Epithelial cell of esophagus (primary cell): ENCODE results near the gene IRGQ.
A peak's percentile ranks its signal among the peaks of the same experiment; 100 is the strongest.

ENCODE experiments used
- DNase-seq: peaks from one replicate; pipeline ENCODE4 v3.0.0; 2010; ENCODE audit warnings: low read depth
- H3K4me3 ChIP-seq: 2 replicates; pipeline ENCODE4 v1.5.1; 2011; ENCODE audit warnings: mild to moderate bottlenecking, low read length, control low read depth
- TF ChIP-seq, protein P1 (sequence below): IDR thresholded peaks from 2 replicates; pipeline ENCODE4 v1.5.1; 2011; ENCODE audit warnings: low read depth, mild to moderate bottlenecking, low read length, control low read depth, inconsistent platforms; ENCODE audit not compliant: insufficient read depth; ENCODE audit errors: missing control alignments

IRGQ gene

DNA sequence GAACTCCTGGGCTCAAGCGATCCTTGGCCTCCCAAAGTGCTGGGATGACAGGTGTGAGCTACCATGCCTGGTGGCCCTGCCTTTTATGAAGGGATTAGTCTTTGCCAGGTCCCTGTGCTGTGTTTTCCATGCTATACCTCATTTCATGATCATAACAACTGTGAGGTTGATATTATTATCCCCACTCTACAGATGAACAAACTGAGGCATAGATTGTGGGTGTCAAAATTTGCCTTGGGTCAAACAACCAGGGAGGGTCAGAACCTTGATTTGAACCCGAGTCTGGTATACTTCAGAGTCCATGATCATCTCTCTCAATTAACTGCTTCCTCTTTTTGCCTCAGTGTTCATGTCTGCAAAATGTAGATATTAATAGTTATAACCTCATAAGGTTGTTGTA lies 13.4 kb downstream of the IRGQ start:
- H3K4me3 ChIP-seq, result no peak overlapping the region
- no peak for DNase-seq
- TF ChIP-seq, protein P1, sequence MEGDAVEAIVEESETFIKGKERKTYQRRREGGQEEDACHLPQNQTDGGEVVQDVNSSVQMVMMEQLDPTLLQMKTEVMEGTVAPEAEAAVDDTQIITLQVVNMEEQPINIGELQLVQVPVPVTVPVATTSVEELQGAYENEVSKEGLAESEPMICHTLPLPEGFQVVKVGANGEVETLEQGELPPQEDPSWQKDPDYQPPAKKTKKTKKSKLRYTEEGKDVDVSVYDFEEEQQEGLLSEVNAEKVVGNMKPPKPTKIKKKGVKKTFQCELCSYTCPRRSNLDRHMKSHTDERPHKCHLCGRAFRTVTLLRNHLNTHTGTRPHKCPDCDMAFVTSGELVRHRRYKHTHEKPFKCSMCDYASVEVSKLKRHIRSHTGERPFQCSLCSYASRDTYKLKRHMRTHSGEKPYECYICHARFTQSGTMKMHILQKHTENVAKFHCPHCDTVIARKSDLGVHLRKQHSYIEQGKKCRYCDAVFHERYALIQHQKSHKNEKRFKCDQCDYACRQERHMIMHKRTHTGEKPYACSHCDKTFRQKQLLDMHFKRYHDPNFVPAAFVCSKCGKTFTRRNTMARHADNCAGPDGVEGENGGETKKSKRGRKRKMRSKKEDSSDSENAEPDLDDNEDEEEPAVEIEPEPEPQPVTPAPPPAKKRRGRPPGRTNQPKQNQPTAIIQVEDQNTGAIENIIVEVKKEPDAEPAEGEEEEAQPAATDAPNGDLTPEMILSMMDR, result no peak

DNA sequence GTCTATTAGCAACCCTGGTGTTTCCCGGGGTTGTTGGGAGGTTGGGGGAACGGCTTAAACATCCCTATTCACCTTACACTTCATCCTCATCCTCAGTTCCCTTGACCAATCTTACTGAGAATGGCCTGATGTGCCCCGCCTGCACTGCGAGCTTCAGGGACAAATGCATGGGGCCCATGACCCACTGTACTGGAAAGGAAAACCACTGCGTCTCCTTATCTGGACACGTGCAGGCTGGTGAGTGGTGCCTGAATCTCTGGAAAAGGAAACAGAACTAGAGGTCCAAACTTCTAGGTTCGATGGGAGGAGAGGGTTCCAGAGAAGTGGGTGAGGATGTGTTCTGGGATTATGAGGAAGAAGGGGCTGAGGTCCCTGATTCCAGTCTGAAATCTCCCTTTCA lies 14.5 kb downstream of the IRGQ start:
- no peak for DNase-seq
- no peak overlapping the region for H3K4me3 ChIP-seq
- TF ChIP-seq, protein P1, result no peak

DNA sequence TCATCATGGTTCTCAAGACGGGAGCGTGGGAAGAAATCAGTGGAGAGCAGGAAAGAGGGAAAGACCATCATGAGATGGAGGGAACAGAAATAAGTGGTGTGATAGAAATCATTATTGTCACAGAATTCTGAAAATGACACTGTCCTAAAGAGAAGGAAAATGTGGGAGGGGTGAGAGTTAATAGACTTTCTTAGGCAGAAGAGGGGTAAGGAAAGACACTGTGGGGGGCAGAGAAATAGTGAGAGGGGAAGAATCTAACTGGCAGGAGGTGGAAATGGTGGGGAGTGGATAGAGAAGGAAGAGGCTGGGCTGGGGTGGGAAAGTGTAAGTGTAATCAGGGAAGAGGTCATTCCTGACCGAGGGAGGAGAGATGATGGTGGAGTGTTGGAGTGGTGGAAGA lies 17.1 kb downstream of the IRGQ start:
- no peak overlapping the region for H3K4me3 ChIP-seq
- TF ChIP-seq, protein P1, result no peak
- DNase-seq, result no peak

DNA sequence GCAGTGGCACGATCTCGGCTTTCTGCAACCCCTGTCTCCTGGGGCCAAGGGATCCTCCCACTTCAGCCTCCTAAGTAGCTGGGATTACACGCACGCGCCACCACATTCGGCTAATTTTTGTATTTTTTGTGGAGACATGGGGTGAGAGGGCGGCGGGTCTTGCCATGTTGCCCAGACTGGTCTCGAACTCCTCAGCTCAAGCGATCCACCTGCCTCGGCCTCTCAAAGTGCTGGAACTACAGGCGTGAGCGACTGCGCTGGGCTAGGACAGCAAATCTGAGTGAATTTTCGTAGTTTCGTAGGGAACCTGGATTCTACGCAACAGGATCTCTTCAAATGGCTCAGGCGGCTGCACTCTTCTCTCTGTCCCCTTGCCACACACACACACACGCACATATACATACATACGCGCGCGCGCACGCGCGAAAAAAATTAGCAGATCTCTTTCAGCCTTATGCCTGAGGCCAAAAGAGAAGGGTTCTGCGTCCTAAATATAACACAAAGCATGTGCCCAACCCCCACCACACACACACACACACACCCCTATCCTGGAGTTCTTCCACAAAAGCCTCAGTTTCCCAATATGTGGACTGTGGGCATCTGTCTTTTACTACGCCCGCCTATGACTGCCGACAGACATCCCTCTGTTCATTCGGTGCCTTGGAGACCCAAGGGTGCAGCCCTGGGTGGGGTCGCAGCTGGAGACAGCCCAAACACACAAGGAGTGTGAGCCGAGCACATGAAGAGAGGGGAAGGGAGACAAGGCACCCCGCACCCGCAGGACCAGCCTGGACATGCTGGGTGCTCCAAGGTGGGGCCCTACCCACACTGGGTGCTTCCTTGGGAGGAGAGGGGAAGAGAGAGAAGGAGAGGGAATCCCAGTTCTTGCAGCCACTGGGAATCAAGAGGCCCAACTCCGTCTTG lies 19.7 kb downstream of the IRGQ start:
- TF ChIP-seq, protein P1, result no peak
- H3K4me3 ChIP-seq, result peak overlapping the region; percentile 49
- DNase-seq, result peak; percentile 42

DNA sequence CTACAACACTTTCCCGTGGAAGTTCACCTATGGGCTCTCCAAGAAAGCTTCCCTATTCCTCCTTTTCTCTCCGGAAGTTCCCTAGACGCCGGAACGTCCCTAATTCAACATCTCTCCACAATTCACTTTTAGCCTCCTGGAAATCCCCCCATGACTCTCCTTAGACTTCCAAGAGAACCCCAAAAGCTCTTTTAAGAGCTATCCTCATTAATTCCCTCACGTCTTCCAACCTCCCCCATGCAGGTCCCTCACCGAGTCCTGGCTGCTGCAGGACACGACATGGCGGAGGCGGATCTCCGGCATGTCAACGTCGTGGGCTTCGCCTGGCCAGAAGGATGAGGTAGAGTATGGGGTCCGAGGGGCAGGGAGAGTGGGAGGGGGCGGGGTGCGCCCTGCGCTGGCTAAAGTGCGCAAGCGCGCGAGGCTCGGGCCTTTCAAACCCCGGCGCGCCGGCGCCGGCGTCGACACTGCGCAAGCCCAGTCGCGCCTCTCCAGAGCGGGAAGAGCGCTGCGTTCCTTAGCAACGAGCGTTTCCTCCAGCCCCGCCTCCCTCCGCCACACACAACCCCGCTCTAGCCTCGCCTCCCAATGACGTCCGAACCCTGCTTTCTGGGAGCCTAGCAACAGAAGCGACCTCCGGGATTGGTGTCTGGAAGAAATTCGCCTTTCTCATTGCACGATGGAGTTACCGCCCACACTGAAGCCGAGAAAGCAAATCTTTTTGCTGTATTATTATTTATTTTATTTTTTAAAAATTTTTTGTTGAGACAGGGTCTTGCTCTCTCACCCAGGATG lies 20.6 kb downstream of the IRGQ start, which contains the start of the genes PINLYP and XRCC1:
Gene PINLYP (plus strand): TSS at position 646 of the 795 bp plus-strand sequence. CDS start 1,391 bp downstream, outside the sequence.
Gene XRCC1 (minus strand): TSS at position 372 of the 795 bp plus-strand sequence. CDS start 69 bp downstream, at position 303.
- TF ChIP-seq, protein P1, result no peak
- peak within 1 kb of the TSS; percentile 98 for H3K4me3 ChIP-seq
- peak; percentile 99 for DNase-seq

DNA sequence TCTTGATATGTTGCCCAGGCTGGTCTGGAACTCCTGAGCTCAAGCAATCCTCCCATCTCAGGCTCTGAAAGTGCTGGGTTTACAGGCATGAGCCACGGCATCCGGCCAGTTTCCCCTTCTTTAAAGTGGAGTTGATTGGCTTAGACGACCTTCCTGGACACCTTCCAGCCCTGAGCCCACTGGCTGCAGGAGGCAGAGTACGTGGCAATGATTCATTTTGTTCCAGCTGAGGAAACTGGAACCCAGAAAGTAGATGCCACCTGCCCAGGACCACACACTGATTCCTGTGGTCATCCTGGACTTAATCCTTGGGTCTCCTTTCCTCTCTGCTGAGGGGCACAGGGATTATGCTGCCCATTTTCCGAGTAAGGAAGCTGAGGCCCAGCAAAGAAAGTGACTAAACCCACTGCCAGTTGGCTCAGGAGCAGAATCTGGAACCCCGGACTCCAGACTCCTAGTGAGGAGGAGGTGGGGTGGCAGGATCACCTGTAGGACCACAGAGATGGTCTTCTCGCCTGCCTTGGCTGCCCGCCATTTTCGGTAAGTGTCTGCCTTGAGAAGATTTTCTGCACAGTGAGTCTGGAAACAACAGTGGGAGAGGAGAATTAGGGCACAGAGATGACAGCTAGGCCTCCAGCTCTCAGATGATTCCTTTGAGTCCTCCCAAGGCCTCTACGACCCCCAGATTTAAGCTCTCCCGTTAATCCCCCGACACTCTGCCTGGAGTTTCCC lies 21.3 kb downstream of the IRGQ start:
- TF ChIP-seq, protein P1, result no peak
- H3K4me3 ChIP-seq, result peak overlapping the region; percentile 98
- DNase-seq, result peak; percentile 32
